Prostate gland (tissue), 2 donors: ENCODE results near the gene CSK. TPM values are rescaled to one million over a fixed set of nuclear protein-coding genes. Genes with fewer than 3 reads are reported as not detected.

Experiments
- DNase-seq: peaks from one replicate; pipeline ENCODE4 v3.0.0-alpha.2; 2019; ENCODE audit warnings: low spot score
- H3K27ac ChIP-seq, 2 donors: fragments of 200-600 bp; sonication (generic); 2 replicates each; pipeline ENCODE4 v1.5.1; 2017 to 2019
- H3K27me3 ChIP-seq: fragments of 200-600 bp; sonication (generic); replicated peaks from 2 replicates; pipeline ENCODE4 v1.5.1; 2019; ENCODE audit not compliant: insufficient read depth
- H3K36me3 ChIP-seq, 2 donors: fragments of 200-600 bp; sonication (generic); 1 replicate in 1 of 2; 2 replicates in 1 of 2; pipeline versions ENCODE4 v1.5.1 to v1.8.1; 2017 to 2019
- H3K4me1 ChIP-seq: fragments of 200-600 bp; sonication (generic); replicated peaks from 2 replicates; pipeline ENCODE4 v1.5.1; 2019
- H3K4me3 ChIP-seq, 2 donors: fragments of 200-600 bp; sonication (generic); 2 replicates each; pipeline ENCODE4 v1.5.1; 2017 to 2019
- H3K9me3 ChIP-seq: fragments of 200-600 bp; sonication (generic); 2 replicates; pipeline ENCODE4 v1.5.1; 2017
- POLR2A ChIP-seq: fragments of 450-650 bp; IDR thresholded peaks from one replicate; pipeline ENCODE4 v1.6.1; 2016; ENCODE audit warnings: antibody characterized with exemption, mild to moderate bottlenecking
- POLR2AphosphoS5 ChIP-seq: sonication (generic); formaldehyde crosslinking; IDR thresholded peaks from one replicate; pipeline ENCODE4 v1.6.1; 2017; ENCODE audit warnings: antibody characterized with exemption
- WGBS: methylation state at CpG from one replicate; pipeline ENCODE4 v1.1.5; 2018; 5-methylcytosine and 5-hydroxymethylcytosine counted together
- intact Hi-C: fragments of 100-400 bp; cut with DNase I; formaldehyde crosslinking; loops from one replicate; pipeline ENCODE4 v1.14.2; 2022
- total RNA-seq, 2 donors: library from RNA; depleted of rRNA; stranded (reverse); fragments of >200 nt; gene quantifications; one replicate each; pipeline ENCODE4 v1.1.0, GENCODE V29; 2016
- TF ChIP-seq, protein P1 (sequence below), 4 experiments: fragments of 200-600 bp in 2 of 4; fragments of 450-650 bp in 2 of 4; sonication (generic) in 2 of 4; IDR thresholded peaks; 1 replicate in 3 of 4; 2 replicates in 1 of 4; pipeline ENCODE4 v1.5.1; 2016 to 2019; ENCODE audit warnings: antibody characterized with exemption in 4 of 4, mild to moderate bottlenecking in 2 of 4, moderate library complexity in 2 of 4

The CSK gene
- total RNA-seq, 2 donors from 2014 or later = 45.3 to 57.0 TPM

DNA sequence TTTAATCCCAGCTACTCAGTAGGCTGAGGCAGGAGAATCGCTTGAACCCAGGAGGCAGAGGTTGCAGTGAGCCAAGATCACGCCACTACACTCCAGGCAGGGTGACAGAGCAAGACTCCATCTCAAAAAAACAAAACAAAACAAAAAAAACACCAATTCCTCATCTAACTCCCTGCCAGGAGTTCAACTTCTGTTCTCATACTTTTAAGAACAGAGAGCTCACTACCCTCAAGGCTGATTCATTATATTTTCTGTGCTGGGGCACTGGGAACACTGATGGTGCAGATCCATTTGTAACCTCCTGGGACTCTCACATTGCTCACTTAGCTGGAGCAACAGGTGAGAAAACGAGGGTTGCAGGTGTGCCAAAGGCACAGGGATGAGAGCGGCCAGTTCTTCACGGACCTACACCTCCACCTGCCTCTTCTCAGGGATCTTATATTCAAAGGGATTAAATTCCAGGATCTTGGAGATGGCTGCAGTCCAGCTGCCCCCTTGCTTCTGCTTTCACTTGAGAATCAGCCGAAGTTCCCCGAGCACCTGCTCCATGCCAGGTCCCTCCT lies 12.3 kb upstream of the CSK start:
- no peak for DNase-seq
- H3K9me3 ChIP-seq = no peaks in the 10 kb centered on the region
- no peaks in the 10 kb centered on the region for H3K27me3 ChIP-seq
- WGBS = 68% methylated on average over 7 of the region's 7 CpGs
- no peaks in the 10 kb centered on the region for H3K36me3 ChIP-seq
- H3K4me1 ChIP-seq = no peaks in the 10 kb centered on the region
- TF ChIP-seq, protein P1, sequence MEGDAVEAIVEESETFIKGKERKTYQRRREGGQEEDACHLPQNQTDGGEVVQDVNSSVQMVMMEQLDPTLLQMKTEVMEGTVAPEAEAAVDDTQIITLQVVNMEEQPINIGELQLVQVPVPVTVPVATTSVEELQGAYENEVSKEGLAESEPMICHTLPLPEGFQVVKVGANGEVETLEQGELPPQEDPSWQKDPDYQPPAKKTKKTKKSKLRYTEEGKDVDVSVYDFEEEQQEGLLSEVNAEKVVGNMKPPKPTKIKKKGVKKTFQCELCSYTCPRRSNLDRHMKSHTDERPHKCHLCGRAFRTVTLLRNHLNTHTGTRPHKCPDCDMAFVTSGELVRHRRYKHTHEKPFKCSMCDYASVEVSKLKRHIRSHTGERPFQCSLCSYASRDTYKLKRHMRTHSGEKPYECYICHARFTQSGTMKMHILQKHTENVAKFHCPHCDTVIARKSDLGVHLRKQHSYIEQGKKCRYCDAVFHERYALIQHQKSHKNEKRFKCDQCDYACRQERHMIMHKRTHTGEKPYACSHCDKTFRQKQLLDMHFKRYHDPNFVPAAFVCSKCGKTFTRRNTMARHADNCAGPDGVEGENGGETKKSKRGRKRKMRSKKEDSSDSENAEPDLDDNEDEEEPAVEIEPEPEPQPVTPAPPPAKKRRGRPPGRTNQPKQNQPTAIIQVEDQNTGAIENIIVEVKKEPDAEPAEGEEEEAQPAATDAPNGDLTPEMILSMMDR (IDR thresholded peaks at IDR 0.05) = no peak
- TF ChIP-seq POLR2AphosphoS5 = no peak
- no peak for TF ChIP-seq POLR2A
- H3K27ac ChIP-seq = no peak overlapping the region
- intact Hi-C loops = loop anchor here (2.0 to 10.0 kb wide), 3 partner anchors 135 to 395 kb away; no protein-coding TSS in a partner anchor
- no peak overlapping the region for H3K4me3 ChIP-seq

GRCh38 chr15:74770211-74770903 lies 11.5 kb upstream of the CSK start:
- intact Hi-C loops = loop anchor here (2.0 kb wide), 1 partner anchor 180 kb away; no protein-coding TSS in a partner anchor
- TF ChIP-seq POLR2A (no peak), POLR2AphosphoS5 (no peak)
- TF ChIP-seq, protein P1 (IDR thresholded peaks at IDR 0.05) = no peak
- H3K27me3 ChIP-seq = no peaks in the 10 kb centered on the region
- WGBS = 66% methylated on average over 4 of the region's 4 CpGs
- no peak overlapping the region for H3K27ac ChIP-seq
- DNase-seq = no peak
- H3K4me1 ChIP-seq = no peaks in the 10 kb centered on the region
- H3K36me3 ChIP-seq = no peaks in the 10 kb centered on the region
- no peak overlapping the region for H3K4me3 ChIP-seq
- no peaks in the 10 kb centered on the region for H3K9me3 ChIP-seq

GRCh38 chr15:74773329-74773728 lies 8.6 kb upstream of the CSK start:
- no peaks in the 10 kb centered on the region for H3K27me3 ChIP-seq
- H3K4me1 ChIP-seq = no peaks in the 10 kb centered on the region
- no peaks in the 10 kb centered on the region for H3K9me3 ChIP-seq
- DNase-seq = no peak
- no peak for TF ChIP-seq POLR2A
- TF ChIP-seq, protein P1 (IDR thresholded peaks at IDR 0.05) = no peak
- no peak for TF ChIP-seq POLR2AphosphoS5
- WGBS = 71% methylated on average over 5 of the region's 5 CpGs
- no peaks in the 10 kb centered on the region for H3K36me3 ChIP-seq
- H3K4me3 ChIP-seq = no peak overlapping the region
- intact Hi-C loops = no loop called here
- H3K27ac ChIP-seq = no peak overlapping the region

GRCh38 chr15:74773731-74774252 lies 8.1 kb upstream of the CSK start:
- no peaks in the 10 kb centered on the region for H3K9me3 ChIP-seq
- H3K27ac ChIP-seq = no peak overlapping the region
- H3K4me1 ChIP-seq = no peaks in the 10 kb centered on the region
- no peak overlapping the region for H3K4me3 ChIP-seq
- WGBS = 67% methylated on average over 5 of the region's 5 CpGs
- intact Hi-C loops = no loop called here
- no peak for TF ChIP-seq POLR2A
- TF ChIP-seq POLR2AphosphoS5 = no peak
- no peaks in the 10 kb centered on the region for H3K27me3 ChIP-seq
- DNase-seq = no peak
- no peaks in the 10 kb centered on the region for H3K36me3 ChIP-seq

DNA sequence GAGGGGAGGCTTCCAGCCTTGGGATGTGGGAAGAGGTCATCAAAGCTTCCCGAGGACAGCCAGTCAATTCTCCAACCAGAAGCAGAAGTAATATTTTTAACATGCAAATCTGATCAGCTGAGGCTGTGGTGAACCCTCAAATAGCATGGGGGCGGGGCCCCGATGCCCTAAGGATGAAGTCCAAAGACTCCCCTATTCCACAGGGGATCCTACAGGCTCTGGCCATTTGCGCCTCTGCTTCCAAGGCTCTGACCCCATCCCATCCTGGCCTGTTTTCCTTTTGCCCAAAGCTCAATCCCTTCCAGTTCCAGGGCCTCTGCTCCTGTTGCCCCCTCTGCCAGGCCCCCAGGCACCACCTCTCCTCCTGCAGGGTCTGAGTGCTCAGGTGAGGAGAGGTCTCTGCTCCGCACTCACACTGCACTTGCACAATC lies 6.7 kb upstream of the CSK start:
- no peak for TF ChIP-seq POLR2AphosphoS5
- TF ChIP-seq POLR2A = no peak
- TF ChIP-seq, protein P1 (IDR thresholded peaks at IDR 0.05) = no peak
- no peaks in the 10 kb centered on the region for H3K4me1 ChIP-seq
- H3K4me3 ChIP-seq = no peak overlapping the region
- 79% methylated on average over 5 of the region's 5 CpGs for WGBS
- intact Hi-C loops = no loop called here
- no peak overlapping the region for H3K27ac ChIP-seq
- H3K9me3 ChIP-seq = no peaks in the 10 kb centered on the region
- no peaks in the 10 kb centered on the region for H3K27me3 ChIP-seq
- no peaks in the 10 kb centered on the region for H3K36me3 ChIP-seq
- no peak for DNase-seq
